GM18505 (cell line): ENCODE data around the gene AIF1.

Experiments used
- ATAC-seq: cut with Tn5 transposase; IDR thresholded peaks from one replicate; pipeline ENCODE4 v1.9.1; 2021; ENCODE audit not compliant: unreplicated experiment
- POLR2A ChIP-seq: IDR thresholded peaks from 4 replicates; pipeline ENCODE4 v1.6.1; 2011; ENCODE audit warnings: borderline replicate concordance; ENCODE audit not compliant: insufficient read depth, insufficient read length; ENCODE audit errors: extremely low read depth

AIF1 gene

DNA sequence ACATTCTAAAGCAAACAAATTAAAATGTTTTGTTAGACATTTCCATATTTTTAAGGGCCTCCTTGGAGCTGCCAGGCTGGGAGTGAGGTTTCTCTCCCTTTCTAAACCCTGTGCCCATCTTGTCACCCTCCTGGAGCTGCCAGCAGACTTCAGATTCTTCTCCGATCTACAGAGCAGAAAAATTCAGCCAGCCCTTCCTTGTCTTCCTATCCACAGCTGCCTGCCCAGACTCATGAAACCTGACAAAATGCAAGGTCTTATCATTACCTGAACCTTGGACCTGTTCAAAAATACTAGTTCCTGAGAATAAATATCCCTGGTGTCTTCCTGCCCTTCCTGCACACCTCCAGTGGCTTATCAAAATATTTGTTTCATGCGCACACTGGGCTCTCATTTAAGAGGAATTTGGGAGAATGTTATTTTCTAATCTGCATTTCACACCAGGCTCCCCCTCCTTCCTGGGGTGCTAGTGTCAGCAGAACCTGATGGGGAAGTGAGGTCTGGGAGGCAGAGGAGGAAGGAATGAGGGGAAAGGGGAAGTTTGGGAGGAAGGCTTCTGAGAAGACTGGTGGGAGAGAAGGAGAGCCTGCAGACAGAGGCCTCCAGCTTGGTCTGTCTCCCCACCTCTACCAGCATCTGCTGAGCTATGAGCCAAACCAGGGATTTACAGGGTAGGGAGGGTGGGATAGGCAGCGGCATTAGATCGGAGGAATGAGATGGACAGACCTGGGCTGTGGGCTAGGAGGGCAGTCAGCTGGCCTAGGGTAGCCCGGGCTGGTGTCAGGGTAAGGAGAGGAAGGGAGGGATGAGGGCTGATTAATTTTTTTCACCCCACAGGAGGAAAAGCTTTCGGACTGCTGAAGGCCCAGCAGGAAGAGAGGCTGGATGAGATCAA lies at the start of gene AIF1:
AIF1 (plus strand) TSS at position 551 of the 895 bp plus-strand sequence; CDS start at position 647, 96 bp downstream.
- ATAC-seq, result no peak
- TF ChIP-seq POLR2A, result no peak

GRCh38 chr6:31567531-31568370 lies 47.3 kb upstream of the AIF1 start:
- no peak for ATAC-seq
- TF ChIP-seq POLR2A, result no peak

DNA sequence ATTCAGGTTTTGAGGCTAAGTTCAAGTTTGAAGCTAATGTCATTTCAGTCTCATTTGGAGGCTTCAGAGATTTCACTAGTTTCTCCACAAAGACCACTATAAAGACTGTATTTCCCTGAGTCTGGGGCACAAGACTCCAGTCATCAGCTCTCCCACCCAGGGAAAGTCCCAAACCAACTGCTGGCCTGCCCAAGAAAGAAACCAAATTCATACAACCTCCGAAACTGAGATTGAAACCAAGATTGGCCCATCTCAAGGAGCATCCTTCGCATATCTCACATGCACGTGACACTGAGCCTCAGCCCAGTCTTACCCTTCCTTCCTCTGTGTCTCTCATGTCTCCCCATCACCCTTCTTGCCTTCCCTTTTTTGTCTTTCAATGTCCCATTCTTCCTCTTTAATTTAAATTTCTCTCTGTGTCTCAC lies 46.5 kb upstream of the AIF1 start:
- no peak for TF ChIP-seq POLR2A
- peak; percentile 48 for ATAC-seq

- no peak for ATAC-seq
- no peak for TF ChIP-seq POLR2A
Measured at GRCh38 chr6:31569861-31570536, 45.0 kb upstream of the AIF1 start.

GRCh38 chr6:31572041-31572911 lies 42.8 kb upstream of the AIF1 start, which contains the start of gene LTA:
LTA (plus strand) TSS chr6:31572289; CDS start chr6:31572743, 454 bp downstream.
- TF ChIP-seq POLR2A, result peak; percentile 90
- ATAC-seq, result no peak

GRCh38 chr6:31573239-31574105 lies 41.6 kb upstream of the AIF1 start:
- TF ChIP-seq POLR2A, result no peak
- no peak for ATAC-seq

GRCh38 chr6:31574106-31575061 lies 40.6 kb upstream of the AIF1 start:
- TF ChIP-seq POLR2A, result peak; percentile 66
- ATAC-seq, result no peak

- peak; percentile 100 for TF ChIP-seq POLR2A
- ATAC-seq, result no peak
Measured at GRCh38 chr6:31575335-31575901, 39.6 kb upstream of the AIF1 start, which contains the start of gene TNF. TNF (plus strand) TSS chr6:31575565; CDS start chr6:31575742, 177 bp downstream.

- ATAC-seq, result no peak
- no peak for TF ChIP-seq POLR2A
Measured at GRCh38 chr6:31575952-31576685, 38.9 kb upstream of the AIF1 start.
